ENCODE measurements around the gene PCNX1.

- TF ChIP-seq EZH2 (IDR thresholded peaks at IDR 0.05; ENCODE audit: low read length, missing control alignments): no peak
- TF ChIP-seq, protein P1, sequence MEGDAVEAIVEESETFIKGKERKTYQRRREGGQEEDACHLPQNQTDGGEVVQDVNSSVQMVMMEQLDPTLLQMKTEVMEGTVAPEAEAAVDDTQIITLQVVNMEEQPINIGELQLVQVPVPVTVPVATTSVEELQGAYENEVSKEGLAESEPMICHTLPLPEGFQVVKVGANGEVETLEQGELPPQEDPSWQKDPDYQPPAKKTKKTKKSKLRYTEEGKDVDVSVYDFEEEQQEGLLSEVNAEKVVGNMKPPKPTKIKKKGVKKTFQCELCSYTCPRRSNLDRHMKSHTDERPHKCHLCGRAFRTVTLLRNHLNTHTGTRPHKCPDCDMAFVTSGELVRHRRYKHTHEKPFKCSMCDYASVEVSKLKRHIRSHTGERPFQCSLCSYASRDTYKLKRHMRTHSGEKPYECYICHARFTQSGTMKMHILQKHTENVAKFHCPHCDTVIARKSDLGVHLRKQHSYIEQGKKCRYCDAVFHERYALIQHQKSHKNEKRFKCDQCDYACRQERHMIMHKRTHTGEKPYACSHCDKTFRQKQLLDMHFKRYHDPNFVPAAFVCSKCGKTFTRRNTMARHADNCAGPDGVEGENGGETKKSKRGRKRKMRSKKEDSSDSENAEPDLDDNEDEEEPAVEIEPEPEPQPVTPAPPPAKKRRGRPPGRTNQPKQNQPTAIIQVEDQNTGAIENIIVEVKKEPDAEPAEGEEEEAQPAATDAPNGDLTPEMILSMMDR (conservative IDR thresholded peaks at IDR 0.05 in 1 of 2, IDR thresholded peaks at IDR 0.05 in 1 of 2; ENCODE audit: low read depth in 1 of 2, low read length in 2 of 2): peak; percentile 44 to 75
Measured at GRCh38 chr14:70907176-70907995, at the start of gene PCNX1.
